Cerebellar nuclear complex (tissue), 1 donor: ENCODE results near the gene MKNK2.
A peak's percentile ranks its signal among the peaks of the same experiment; 100 is the strongest.
"Not testable (repeated sequence)": the region's sequence is repeated elsewhere in the genome, so short reads cannot be mapped to it uniquely, and the experiment has no call there.

Source experiments
- DNase-seq, 2 experiments: peaks; one replicate each; lab custom pipeline; 2025; lab: John Stamatoyannopoulos, UW

Gene MKNK2

GRCh38 chr19:2043961-2044708 is 6.9 kb downstream of the MKNK2 start:
- DNase-seq, result no peak

- DNase-seq, result no peak
These were observed 7.8 kb downstream of the MKNK2 start for GRCh38 chr19:2043251-2043641.

GRCh38 chr19:2042485-2043250 is 8.4 kb downstream of the MKNK2 start:
- no peak for DNase-seq

- DNase-seq, result peak; percentile 66 to 87
These were observed 9.2 kb downstream of the MKNK2 start for GRCh38 chr19:2041683-2042484.

GRCh38 chr19:2041433-2041682 is 9.7 kb downstream of the MKNK2 start:
- no peak for DNase-seq

GRCh38 chr19:2040647-2041432 is 10.2 kb downstream of the MKNK2 start:
- DNase-seq, result no peak

- DNase-seq, result no peak
These were observed 10.9 kb downstream of the MKNK2 start for GRCh38 chr19:2039959-2040646.

- no peak for DNase-seq
These were observed 11.7 kb downstream of the MKNK2 start for GRCh38 chr19:2039089-2039958.

- DNase-seq, result no peak
These were observed 12.6 kb downstream of the MKNK2 start for GRCh38 chr19:2038284-2039088.

GRCh38 chr19:2037651-2038255 is 13.3 kb downstream of the MKNK2 start:
- DNase-seq, result no peak

GRCh38 chr19:2036424-2036823 is 14.6 kb downstream of the MKNK2 start:
- no peak for DNase-seq

- DNase-seq, result no peak
These were observed 15.5 kb downstream of the MKNK2 start for GRCh38 chr19:2035590-2035991.

GRCh38 chr19:2034729-2035589 is 16.1 kb downstream of the MKNK2 start:
- no peak for DNase-seq

GRCh38 chr19:2034253-2034652 is 16.8 kb downstream of the MKNK2 start:
- not testable (repeated sequence) for DNase-seq

GRCh38 chr19:2033825-2034159 is 17.3 kb downstream of the MKNK2 start:
- no peak for DNase-seq

GRCh38 chr19:2033115-2033824 is 17.8 kb downstream of the MKNK2 start:
- no peak for DNase-seq

- peak; percentile 92 to 95 for DNase-seq
These were observed 18.6 kb downstream of the MKNK2 start for GRCh38 chr19:2032296-2032941.
